ENCODE results near the gene RAD50. TPM values are rescaled to one million over a fixed set of nuclear protein-coding genes. Genes with fewer than 3 reads are reported as not detected.
"Not testable (repeated sequence)": the region's sequence is repeated elsewhere in the genome, so short reads cannot be mapped to it uniquely, and the experiment has no call there.

Gene RAD50
- total RNA-seq, 4 donors from 2014 or later, result 13.6 to 25.2 (median 20.4) TPM

DNA sequence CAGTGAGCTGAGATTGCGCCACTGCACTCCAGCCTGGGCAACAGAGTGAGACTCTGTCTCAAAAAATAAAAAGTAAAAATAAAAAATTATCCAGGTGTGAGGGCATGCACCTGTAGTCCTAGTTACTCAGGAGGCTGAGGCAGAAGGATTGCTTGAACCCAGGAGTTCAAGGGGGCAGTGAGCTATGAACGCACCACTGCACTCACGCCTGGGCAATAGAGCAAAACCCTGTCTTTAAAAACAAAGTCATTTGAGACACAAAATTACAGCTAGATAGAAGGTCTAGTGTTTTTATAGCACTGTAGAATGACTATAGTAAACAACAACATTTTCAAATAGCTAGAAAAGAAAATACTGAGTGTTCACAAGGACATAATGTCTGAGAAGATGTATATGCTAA lies 133.4 kb downstream of the RAD50 start:
- H3K27ac ChIP-seq, result no peak overlapping the region
- no peaks in the 10 kb centered on the region for H3K4me1 ChIP-seq
- 85 to 95% methylated on average over 3 of the region's 3 CpGs for WGBS, 2 donors
- intact Hi-C loops (cut with DNase I), result no loop called here
- TF ChIP-seq, protein P1, sequence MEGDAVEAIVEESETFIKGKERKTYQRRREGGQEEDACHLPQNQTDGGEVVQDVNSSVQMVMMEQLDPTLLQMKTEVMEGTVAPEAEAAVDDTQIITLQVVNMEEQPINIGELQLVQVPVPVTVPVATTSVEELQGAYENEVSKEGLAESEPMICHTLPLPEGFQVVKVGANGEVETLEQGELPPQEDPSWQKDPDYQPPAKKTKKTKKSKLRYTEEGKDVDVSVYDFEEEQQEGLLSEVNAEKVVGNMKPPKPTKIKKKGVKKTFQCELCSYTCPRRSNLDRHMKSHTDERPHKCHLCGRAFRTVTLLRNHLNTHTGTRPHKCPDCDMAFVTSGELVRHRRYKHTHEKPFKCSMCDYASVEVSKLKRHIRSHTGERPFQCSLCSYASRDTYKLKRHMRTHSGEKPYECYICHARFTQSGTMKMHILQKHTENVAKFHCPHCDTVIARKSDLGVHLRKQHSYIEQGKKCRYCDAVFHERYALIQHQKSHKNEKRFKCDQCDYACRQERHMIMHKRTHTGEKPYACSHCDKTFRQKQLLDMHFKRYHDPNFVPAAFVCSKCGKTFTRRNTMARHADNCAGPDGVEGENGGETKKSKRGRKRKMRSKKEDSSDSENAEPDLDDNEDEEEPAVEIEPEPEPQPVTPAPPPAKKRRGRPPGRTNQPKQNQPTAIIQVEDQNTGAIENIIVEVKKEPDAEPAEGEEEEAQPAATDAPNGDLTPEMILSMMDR (IDR thresholded peaks at IDR 0.05), result no peak
- no peak for TF ChIP-seq POLR2A (IDR thresholded peaks at IDR 0.05)
- no peaks in the 10 kb centered on the region for H3K27me3 ChIP-seq
- no peaks in the 10 kb centered on the region for H3K36me3 ChIP-seq
- no peaks in the 10 kb centered on the region for H3K9me3 ChIP-seq
- no peak overlapping the region for H3K4me3 ChIP-seq
- DNase-seq, result no peak

DNA sequence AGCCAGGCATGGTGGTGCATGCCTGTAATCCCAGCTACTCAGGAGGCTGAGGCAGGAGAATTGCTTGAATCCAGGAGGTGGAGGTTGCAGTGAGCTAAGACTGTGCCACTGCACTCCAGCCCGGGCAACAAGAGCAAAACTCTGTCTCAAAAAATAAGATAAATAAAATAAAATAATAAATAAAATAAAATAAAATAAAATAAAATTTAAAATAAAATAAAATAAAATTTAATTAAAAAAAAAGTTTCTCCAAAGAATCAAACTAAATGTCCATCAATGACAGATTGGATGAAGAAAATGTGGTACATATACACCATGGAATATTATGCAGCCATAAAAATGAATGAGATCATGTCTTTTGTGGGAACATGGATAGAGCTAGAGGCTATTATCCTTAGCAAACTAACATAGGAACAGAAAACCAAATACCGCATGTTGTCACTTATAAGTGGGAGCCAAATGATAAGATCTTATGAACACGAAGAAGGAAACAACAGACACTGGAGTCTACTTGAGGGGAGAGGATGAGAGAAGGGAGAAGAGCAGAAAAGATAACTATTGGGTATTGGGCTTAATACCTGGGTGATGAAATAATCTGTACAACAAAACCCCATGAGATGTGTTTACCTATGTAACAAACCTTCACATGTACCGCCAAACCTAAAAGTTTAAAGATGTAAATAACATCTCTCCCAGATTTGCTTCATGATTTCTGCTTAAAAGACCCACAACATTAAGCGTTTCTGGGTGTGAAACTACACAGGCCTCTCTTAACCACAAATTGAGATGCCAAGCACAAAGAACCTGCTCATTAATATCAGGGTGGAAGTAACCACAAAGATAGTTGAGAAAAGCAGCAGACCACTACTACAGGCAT lies 135.2 kb downstream of the RAD50 start:
- H3K4me1 ChIP-seq; H3K27ac ChIP-seq; H3K4me3 ChIP-seq; H3K9me3 ChIP-seq; H3K27me3 ChIP-seq; H3K36me3 ChIP-seq; DNase-seq; intact Hi-C loops (cut with DNase I): not testable (repeated sequence)
- WGBS, 2 donors, result 67 to 85% methylated on average over 5 of the region's 5 CpGs

DNA sequence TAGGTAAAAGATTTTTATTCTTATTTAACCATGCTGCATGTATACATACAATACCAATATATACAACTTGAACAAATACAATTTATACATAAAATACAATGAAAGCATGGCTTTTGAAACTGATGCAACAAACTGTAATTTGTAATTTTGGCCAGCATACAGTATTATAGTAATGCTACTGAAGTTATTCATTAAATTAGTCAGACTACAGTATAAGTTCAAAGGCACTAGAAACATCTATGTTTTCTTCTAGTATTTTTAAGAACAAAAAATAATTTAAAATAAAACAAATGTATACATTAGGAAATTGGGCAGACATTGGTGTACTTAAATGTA lies 135.8 kb downstream of the RAD50 start:
- Histone ChIP-seq H3K4me1 (no peaks in the 10 kb centered on the region), H3K4me3 (no peak overlapping the region), H3K27ac (no peak overlapping the region), H3K36me3 (peaks cover 0 to 10% (median 0%) of the 10 kb centered on the region in 3 donors), H3K9me3 (no peaks in the 10 kb centered on the region), H3K27me3 (no peaks in the 10 kb centered on the region)
- no peak for TF ChIP-seq POLR2A (IDR thresholded peaks at IDR 0.05)
- TF ChIP-seq, protein P1 (IDR thresholded peaks at IDR 0.05), result no peak
- DNase-seq, result no peak
- intact Hi-C loops (cut with DNase I), result no loop called here

Other genes with a start within 250 kb of the RAD50 start
- 10 to 100 TPM in 1 of 4 donors, 1 to 10 TPM in 3; 7.4 to 15.8 (median 8.3) TPM for gene SLC22A5, start 187.3 kb upstream of the RAD50 start, total RNA-seq
- 10 to 100 TPM in 2 of 4 donors, 1 to 10 TPM in 2; 8.3 to 52.9 (median 13.1) TPM for gene IRF1, start 66.2 kb upstream of the RAD50 start, total RNA-seq
- not detected for gene IL5, start 13.5 kb upstream of the RAD50 start, total RNA-seq
- gene IL13, start 101.2 kb downstream of the RAD50 start, total RNA-seq, result not detected
- not detected for gene IL4, start 117.0 kb downstream of the RAD50 start, total RNA-seq
- 1 to 10 TPM; 2.2 to 7.6 (median 4.6) TPM for gene KIF3A, start 180.6 kb downstream of the RAD50 start, total RNA-seq
- gene CCNI2, start 190.4 kb downstream of the RAD50 start, total RNA-seq, result under 1 TPM in 2 of 4 donors, not detected in 2; 0.19 to 0.29 TPM
- 10 to 100 TPM; 31.9 to 44.9 (median 38.3) TPM for gene SEPTIN8, start 220.3 kb downstream of the RAD50 start, total RNA-seq